GM20000 (cell line): ENCODE results near the gene RBM4.

Source experiments
- DNase-seq: peaks from one replicate; pipeline ENCODE4 v3.0.0; 2012; ENCODE audit warnings: low spot score
- TF ChIP-seq, protein P1 (sequence below): IDR thresholded peaks from 2 replicates; pipeline ENCODE4 v1.5.1; 2012; ENCODE audit warnings: mild to moderate bottlenecking, control low read depth; ENCODE audit errors: extremely low read depth, missing control alignments

RBM4 gene

DNA sequence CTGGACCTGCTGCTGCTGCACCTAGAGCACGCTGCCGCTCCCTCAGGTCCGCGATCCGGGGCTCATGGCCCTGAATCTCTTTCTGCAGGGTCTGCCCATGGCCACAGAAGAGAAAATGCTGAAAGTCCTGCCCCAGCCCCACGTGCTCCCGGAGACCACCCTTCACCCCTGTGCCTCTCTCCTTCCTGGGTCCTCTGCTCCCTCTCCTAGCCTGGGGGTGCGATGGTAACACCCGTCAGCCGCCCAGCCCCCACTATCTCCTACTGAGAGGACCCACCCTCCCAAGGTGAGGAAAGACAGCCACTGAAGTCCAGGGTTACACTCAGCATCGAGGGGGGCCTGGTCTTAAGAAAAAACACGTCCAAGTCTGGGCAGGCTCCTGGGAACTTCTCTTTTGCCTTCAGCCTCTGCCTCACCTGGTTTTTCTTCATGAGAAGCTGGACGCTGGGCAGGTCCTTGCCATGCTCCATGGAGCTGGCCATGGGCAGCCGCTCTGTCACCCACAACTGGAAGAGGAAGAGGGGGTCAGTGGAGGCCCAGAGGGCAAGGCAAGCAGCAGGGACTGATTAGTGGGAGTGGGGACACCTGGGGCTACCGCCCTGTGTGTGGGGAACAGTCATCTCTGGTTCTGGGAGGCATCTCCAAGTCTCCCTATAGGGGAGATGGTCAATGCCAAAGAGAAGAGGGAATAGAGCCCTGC lies 55.0 kb downstream of the RBM4 start:
- TF ChIP-seq, protein P1, sequence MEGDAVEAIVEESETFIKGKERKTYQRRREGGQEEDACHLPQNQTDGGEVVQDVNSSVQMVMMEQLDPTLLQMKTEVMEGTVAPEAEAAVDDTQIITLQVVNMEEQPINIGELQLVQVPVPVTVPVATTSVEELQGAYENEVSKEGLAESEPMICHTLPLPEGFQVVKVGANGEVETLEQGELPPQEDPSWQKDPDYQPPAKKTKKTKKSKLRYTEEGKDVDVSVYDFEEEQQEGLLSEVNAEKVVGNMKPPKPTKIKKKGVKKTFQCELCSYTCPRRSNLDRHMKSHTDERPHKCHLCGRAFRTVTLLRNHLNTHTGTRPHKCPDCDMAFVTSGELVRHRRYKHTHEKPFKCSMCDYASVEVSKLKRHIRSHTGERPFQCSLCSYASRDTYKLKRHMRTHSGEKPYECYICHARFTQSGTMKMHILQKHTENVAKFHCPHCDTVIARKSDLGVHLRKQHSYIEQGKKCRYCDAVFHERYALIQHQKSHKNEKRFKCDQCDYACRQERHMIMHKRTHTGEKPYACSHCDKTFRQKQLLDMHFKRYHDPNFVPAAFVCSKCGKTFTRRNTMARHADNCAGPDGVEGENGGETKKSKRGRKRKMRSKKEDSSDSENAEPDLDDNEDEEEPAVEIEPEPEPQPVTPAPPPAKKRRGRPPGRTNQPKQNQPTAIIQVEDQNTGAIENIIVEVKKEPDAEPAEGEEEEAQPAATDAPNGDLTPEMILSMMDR = no peak
- no peak for DNase-seq

DNA sequence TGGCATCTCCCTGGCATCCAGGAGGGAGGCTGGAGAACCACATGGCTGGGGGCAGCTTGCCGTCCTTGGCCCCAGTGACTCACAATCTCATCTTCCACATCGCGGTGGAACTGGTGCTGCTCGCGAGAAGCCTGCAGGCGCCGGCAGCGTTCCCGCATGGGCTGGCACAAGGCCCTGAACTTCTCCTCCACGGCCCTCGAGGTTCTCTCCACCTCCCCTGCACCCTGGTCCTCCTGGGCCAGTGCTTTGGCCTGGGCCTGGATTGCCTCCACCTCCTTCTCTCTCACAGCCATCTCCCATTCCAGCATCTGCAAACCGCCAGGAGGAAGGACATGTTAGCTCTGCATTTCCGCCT lies 55.5 kb downstream of the RBM4 start:
- TF ChIP-seq, protein P1 = no peak
- DNase-seq = no peak

DNA sequence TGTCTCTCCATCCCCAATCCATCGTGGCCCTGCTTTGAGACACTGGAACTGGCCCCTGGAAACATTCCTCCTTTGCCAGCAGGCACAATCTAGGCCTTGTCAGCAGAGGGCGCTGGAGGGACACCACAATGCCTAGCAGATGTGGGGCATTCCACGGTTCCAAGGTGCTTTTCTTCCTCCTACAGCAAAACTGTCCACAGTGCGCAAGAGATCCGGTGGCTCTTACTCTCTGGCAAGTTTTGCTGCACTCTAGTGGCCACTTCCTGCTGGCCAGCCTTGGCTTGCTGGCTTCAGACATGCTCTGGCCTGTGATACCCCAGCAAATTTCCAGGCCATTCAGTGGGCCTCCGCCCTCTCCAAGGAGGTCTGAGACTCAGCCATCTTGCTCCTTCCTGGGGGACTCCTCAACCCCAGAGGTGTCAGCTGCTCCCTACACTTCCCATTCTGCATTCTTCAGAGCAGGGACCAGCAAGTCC lies 56.3 kb downstream of the RBM4 start:
- TF ChIP-seq, protein P1 = peak; percentile 75
- DNase-seq = peak; percentile 93
